IMR-90 (cell line): ENCODE data around the gene RP2. TPM values are rescaled to one million over a fixed set of nuclear protein-coding genes. Genes with fewer than 3 reads are reported as not detected.

Source experiments
- ATAC-seq: fragments of 200-7000 bp; cut with Tn5 transposase; 2 replicates; pipeline ENCODE4 v1.9.1; 2020; ENCODE audit warnings: low read depth, mild to moderate bottlenecking, moderate library complexity
- BruUV-seq: library from RNA; stranded (reverse); fragments of 400-500 nt; replicated peaks from 2 replicates; lab custom pipeline; 2021; lab: Mats Ljungman, UMichigan
- CTCF ChIA-PET: fragments of 300-600 bp; formaldehyde crosslinking; extraction: SDS; loops from one replicate; lab custom pipeline; 2021; ENCODE audit warnings: antibody characterized with exemption; lab: Yijun Ruan, JAX
- POLR2A ChIA-PET: fragments of 300-600 bp; sonication (Branson Sonifier 250); formaldehyde crosslinking; loops from one replicate; lab custom pipeline; 2022; ENCODE audit warnings: antibody characterized with exemption; ENCODE audit not compliant: unreplicated experiment; lab: Charles Lee
- DNase-seq: peaks from one replicate; pipeline ENCODE4 v3.0.0; 2013
- H2AFZ ChIP-seq: replicated peaks from 2 replicates; pipeline ENCODE3; 2013; ENCODE audit warnings: low read length, mild to moderate bottlenecking; ENCODE audit not compliant: poor library complexity
- H2AK5ac ChIP-seq: 2 replicates; pipeline ENCODE4 v1.6.1; 2013; ENCODE audit warnings: low read depth, low read length, inconsistent platforms
- H2AK9ac ChIP-seq: replicated peaks from 2 replicates; pipeline ENCODE3; 2013; ENCODE audit warnings: mild to moderate bottlenecking, low read depth, low read length, moderate library complexity; ENCODE audit not compliant: poor library complexity
- H2BK120ac ChIP-seq: 2 replicates; pipeline ENCODE4 v1.6.1; 2013; ENCODE audit warnings: low read depth, low read length, inconsistent platforms
- H2BK15ac ChIP-seq: 3 replicates; pipeline ENCODE4 v1.6.1; 2013; ENCODE audit warnings: low read depth, low read length, inconsistent platforms
- H2BK20ac ChIP-seq: 2 replicates; pipeline ENCODE4 v1.6.1; 2013; ENCODE audit warnings: low read depth, mild to moderate bottlenecking, inconsistent platforms, low read length, moderate library complexity
- H2BK5ac ChIP-seq: 2 replicates; pipeline ENCODE4 v1.6.1; 2013; ENCODE audit warnings: mild to moderate bottlenecking, low read depth, low read length, inconsistent platforms; ENCODE audit not compliant: poor library complexity, severe bottlenecking
- H3K14ac ChIP-seq: replicated peaks from 2 replicates; pipeline ENCODE4 v1.6.1; 2013; ENCODE audit warnings: low read depth, low read length, inconsistent platforms
- H3K18ac ChIP-seq: 2 replicates; pipeline ENCODE4 v1.6.1; 2013; ENCODE audit warnings: low read depth, low read length, control low read depth
- H3K23ac ChIP-seq: 2 replicates; pipeline ENCODE4 v1.6.1; 2013; ENCODE audit warnings: low read depth, low read length, inconsistent platforms
- H3K27ac ChIP-seq: 2 replicates; pipeline ENCODE4 v1.5.1; 2013; ENCODE audit warnings: mild to moderate bottlenecking, control low read depth, low read length; ENCODE audit not compliant: insufficient read depth
- H3K27me3 ChIP-seq: 2 replicates; pipeline ENCODE4 v1.6.1; 2013; ENCODE audit warnings: low read length; ENCODE audit not compliant: control insufficient read depth, insufficient read depth
- H3K36me3 ChIP-seq: 2 replicates; pipeline ENCODE4 v1.6.1; 2013; ENCODE audit warnings: low read length, mixed read lengths; ENCODE audit not compliant: control insufficient read depth, insufficient read depth
- H3K4ac ChIP-seq: 2 replicates; pipeline ENCODE4 v1.6.1; 2013; ENCODE audit warnings: low read depth, low read length, inconsistent platforms
- H3K4me1 ChIP-seq: 2 replicates; pipeline ENCODE4 v1.6.1; 2013; ENCODE audit warnings: low read length, mixed read lengths; ENCODE audit not compliant: control insufficient read depth, insufficient read depth
- H3K4me2 ChIP-seq: 2 replicates; pipeline ENCODE4 v1.6.1; 2013; ENCODE audit warnings: low read depth, mild to moderate bottlenecking, control low read depth, low read length, moderate library complexity
- H3K4me3 ChIP-seq: 2 replicates; pipeline ENCODE4 v1.5.1; 2013; ENCODE audit warnings: low read depth, mild to moderate bottlenecking, control low read depth, low read length, moderate library complexity; ENCODE audit not compliant: insufficient read depth
- H3K56ac ChIP-seq: 2 replicates; pipeline ENCODE4 v1.6.1; 2013; ENCODE audit warnings: low read length, inconsistent platforms; ENCODE audit not compliant: insufficient read depth; ENCODE audit errors: extremely low read depth
- H3K79me1 ChIP-seq, 2 experiments: 2 replicates each; pipeline ENCODE4 v1.6.1; 2013; ENCODE audit warnings: low read length in 2 of 2, inconsistent platforms in 1 of 2, low read depth in 1 of 2
- H3K9ac ChIP-seq: 2 replicates; pipeline ENCODE4 v1.6.1; 2013; ENCODE audit warnings: low read depth, low read length, control low read depth
- H3K9me1 ChIP-seq: 2 replicates; pipeline ENCODE4 v1.6.1; 2013; ENCODE audit warnings: low read length, inconsistent platforms; ENCODE audit not compliant: insufficient read depth
- H3K9me3 ChIP-seq: 2 replicates; pipeline ENCODE4 v1.6.1; 2013; ENCODE audit warnings: low read length; ENCODE audit not compliant: control insufficient read depth, insufficient read depth
- H4K20me1 ChIP-seq: 2 replicates; pipeline ENCODE4 v1.6.1; 2013; ENCODE audit warnings: low read length, inconsistent platforms; ENCODE audit not compliant: insufficient read depth
- H4K5ac ChIP-seq: 2 replicates; pipeline ENCODE4 v1.6.1; 2013; ENCODE audit warnings: mild to moderate bottlenecking, low read depth, low read length, control low read depth
- H4K8ac ChIP-seq, 2 experiments: 2 replicates each; pipeline ENCODE4 v1.6.1; 2013; ENCODE audit warnings: low read depth in 2 of 2, low read length in 2 of 2, control low read depth in 1 of 2, inconsistent platforms in 1 of 2
- H4K91ac ChIP-seq: 2 replicates; pipeline ENCODE4 v1.6.1; 2013; ENCODE audit warnings: low read depth, low read length, inconsistent platforms; ENCODE audit not compliant: insufficient read depth
- BHLHE40 ChIP-seq: fragments of 150-350 bp; IDR thresholded peaks from 2 replicates; pipeline ENCODE4 v1.6.1; 2016; ENCODE audit warnings: mild to moderate bottlenecking, low read depth, low read length
- CEBPB ChIP-seq: IDR thresholded peaks from 2 replicates; pipeline ENCODE4 v1.6.1; 2012; ENCODE audit warnings: low read depth, low read length, improper control_type of control experiment
- FOS ChIP-seq: fragments of 150-350 bp; IDR thresholded peaks from 2 replicates; pipeline ENCODE4 v1.6.1; 2016; ENCODE audit warnings: low read depth, low read length
- SMC3 ChIP-seq: fragments of 150-350 bp; IDR thresholded peaks from 2 replicates; pipeline ENCODE4 v1.6.1; 2016; ENCODE audit warnings: low read depth, mild to moderate bottlenecking, antibody characterized with exemption, low read length, moderate library complexity
- WGBS, 2 experiments: methylation state at CpG; one replicate each; pipeline versions ENCODE4 v1.1.5 to v1.1.7; 2013; ENCODE audit warnings: missing lambda C conversion rate in 2 of 2; ENCODE audit not compliant: insufficient read length in 1 of 2; ENCODE audit errors: extremely low coverage in 2 of 2; 5-methylcytosine and 5-hydroxymethylcytosine counted together
- dilution Hi-C: fragments of 300-500 bp; cut with HindIII; formaldehyde crosslinking; loops from one replicate; pipeline ENCODE4 v1.14.3; 2018; ENCODE audit warnings: low sequenced_read_pairs; ENCODE audit not compliant: unreplicated experiment
- in situ Hi-C: fragments of 300-500 bp; cut with MboI; formaldehyde crosslinking; loops from 3 replicates; pipeline ENCODE4 v1.14.3; 2019; ENCODE audit warnings: low sequenced_read_pairs, inconsistent platforms, mixed read lengths
- intact Hi-C: fragments of 100-400 bp; cut with micrococcal nuclease; formaldehyde crosslinking; loops from 2 replicates; pipeline ENCODE4 v1.10.0; 2022
- polyA plus RNA-seq, 3 experiments: library from polyadenylated mRNA; depleted of rRNA; stranded (reverse); fragments of >200 nt; gene quantifications; 2 replicates each; pipeline ENCODE4 v1.2.3, GENCODE V29; 2012; ENCODE audit warnings: low replicate concordance in 1 of 3
- total RNA-seq: library from RNA; depleted of rRNA; stranded (reverse); fragments of >200 nt; gene quantifications from 2 replicates; pipeline ENCODE4 v1.2.3, GENCODE V29; 2012

RP2 gene
- total and polyA plus RNA-seq, 2 of the 4 experiments (the other 2 are of a cell fraction): 6.8 to 17.0 TPM

DNA sequence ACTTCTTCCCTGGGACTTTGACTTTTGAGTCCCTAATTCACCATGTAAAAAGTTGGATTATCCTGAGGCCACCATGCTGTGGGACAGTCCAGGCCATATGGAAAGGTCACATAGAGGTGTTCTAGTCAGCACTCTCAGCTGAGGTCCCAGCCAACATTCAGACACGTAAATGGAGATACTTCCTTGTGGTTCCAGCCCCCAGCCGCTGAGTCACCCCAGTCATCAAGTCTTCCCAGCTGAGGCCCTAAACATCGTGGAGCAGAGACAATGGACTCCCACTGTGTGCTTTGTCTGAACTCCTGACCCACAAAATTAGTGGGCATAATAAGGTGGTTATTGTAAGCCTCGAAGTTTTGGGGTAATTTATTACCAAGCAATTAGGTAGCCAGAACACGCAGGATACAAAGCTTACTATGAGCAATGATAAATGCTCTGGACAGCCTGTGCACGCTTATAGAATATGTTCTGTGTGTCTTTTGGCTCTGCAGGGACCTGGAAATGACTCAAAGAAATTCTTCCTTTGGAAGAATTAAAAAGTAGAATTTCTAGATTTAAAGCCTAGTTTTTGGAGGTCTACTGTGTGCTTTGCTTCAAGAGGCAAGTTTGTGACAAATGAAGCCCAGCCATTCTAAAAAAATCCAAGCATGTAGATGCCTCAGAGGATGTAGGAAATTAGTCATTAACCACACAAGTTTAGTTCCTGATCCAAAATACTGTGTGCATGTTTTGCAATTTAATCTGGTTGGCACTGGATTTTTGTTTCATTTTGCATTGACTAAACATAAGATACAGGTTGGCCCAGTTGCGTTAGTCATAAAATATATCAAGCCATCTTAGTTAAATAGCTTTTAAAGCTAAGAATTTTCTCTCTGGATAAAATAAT is 44.7 kb upstream of the RP2 start:
- H2BK20ac ChIP-seq: peak overlapping the region; percentile 87
- no TSS peak for BruUV-seq
- ChIA-PET CTCF (interaction anchor here (0.5 to 1.3 kb wide), 2 partner anchors 9 to 32 kb away, joined by 3 read pairs; no protein-coding TSS in a partner anchor), POLR2A (no interaction called here)
- no peaks in the 10 kb centered on the region for H3K27me3 ChIP-seq
- H3K23ac ChIP-seq: peak overlapping the region; percentile 74; the same call in 1 of the 2 replicates
- H2AK5ac ChIP-seq: peak overlapping the region; percentile 10
- WGBS, 2 experiments: no CpG with 5 or more reads among the region's 7 CpGs
- 0 out of 2 replicates have a peak, but pooled peaks have one; percentile 8 for TF ChIP-seq SMC3
- TF ChIP-seq BHLHE40: no peak
- TF ChIP-seq CEBPB: peak; percentile 89
- TF ChIP-seq FOS: peak; percentile 46; the same call in 1 of the 2 replicates
- in situ Hi-C loops (no loop called here), intact Hi-C loops (loop anchor here (1.0 kb wide), 1 partner anchor 33 kb away; the partner anchor contains the start of gene SLC9A7), dilution Hi-C loops (no loop called here)
- no peaks in the 10 kb centered on the region for H3K9me3 ChIP-seq
- H3K56ac ChIP-seq: peak overlapping the region; percentile 89
- peak; percentile 76 for ATAC-seq
- no peaks in the 10 kb centered on the region for H3K36me3 ChIP-seq
- H3K4ac ChIP-seq: peak overlapping the region; percentile 75
- H4K8ac ChIP-seq: peak overlapping the region in 1 of 2 experiments; percentile 89; a peak in 2 of 4 replicates
- H3K4me1 ChIP-seq: peaks cover 8% of the 10 kb centered on the region
- H3K14ac ChIP-seq: peak overlapping the region; percentile 92
- peak overlapping the region; percentile 98 for H2BK5ac ChIP-seq
- H3K18ac ChIP-seq: peak overlapping the region; percentile 72; the same call in 1 of the 2 replicates
- H2AFZ ChIP-seq: peak overlapping the region; percentile 66
- peak overlapping the region; percentile 76 for H3K27ac ChIP-seq
- DNase-seq: peak; percentile 92
- H3K9ac ChIP-seq: no peak overlapping the region
- H4K5ac ChIP-seq: peak overlapping the region; percentile 28; the same call in 1 of the 2 replicates
- H3K9me1 ChIP-seq: peaks cover 3% of the 10 kb centered on the region; the same call in 1 of the 2 replicates
- no peaks in the 10 kb centered on the region for H3K79me1 ChIP-seq
- peak overlapping the region; percentile 92 for H2BK120ac ChIP-seq
- peak overlapping the region; percentile 88; the same call in 2 of the 3 replicates for H2BK15ac ChIP-seq
- H2AK9ac ChIP-seq: peak overlapping the region; percentile 44
- no peak overlapping the region for H3K4me3 ChIP-seq
- no peaks in the 10 kb centered on the region; the same call in 1 of the 2 replicates for H4K20me1 ChIP-seq
- peak overlapping the region; percentile 71 for H4K91ac ChIP-seq
- peak overlapping the region; percentile 43; the same call in 1 of the 2 replicates for H3K4me2 ChIP-seq
